Spleen (tissue), 7 donors: Measurements from ENCODE around the gene SNRPD3.

ENCODE experiments used
- CTCF ChIP-seq, 11 experiments: fragments of 200-600 bp in 7 of 11; fragments of 450-650 bp in 4 of 11; sonication (generic) in 4 of 11; IDR thresholded peaks in 8 of 11; conservative IDR thresholded peaks in 3 of 11; 1 replicate in 7 of 11; 2 replicates in 4 of 11; pipeline versions ENCODE4 v1.4.0 to v1.8.0; 2016 to 2021; ENCODE audit warnings: antibody characterized with exemption in 11 of 11, inconsistent platforms in 4 of 11, mild to moderate bottlenecking in 1 of 11
- POLR2A ChIP-seq, 3 donors: fragments of 450-650 bp; IDR thresholded peaks; one replicate each; pipeline ENCODE4 v1.5.1; 2017; ENCODE audit warnings: antibody characterized with exemption in 3 of 3, mild to moderate bottlenecking in 1 of 3
- donor health status: DM: no; HTN: no; CAD: no; lungs with moderate emphysema.
- donor health status: DM: no; HTN: no; CAD: no.
- donor health status: DM: no; HTN: no; CAD: no.

DNA sequence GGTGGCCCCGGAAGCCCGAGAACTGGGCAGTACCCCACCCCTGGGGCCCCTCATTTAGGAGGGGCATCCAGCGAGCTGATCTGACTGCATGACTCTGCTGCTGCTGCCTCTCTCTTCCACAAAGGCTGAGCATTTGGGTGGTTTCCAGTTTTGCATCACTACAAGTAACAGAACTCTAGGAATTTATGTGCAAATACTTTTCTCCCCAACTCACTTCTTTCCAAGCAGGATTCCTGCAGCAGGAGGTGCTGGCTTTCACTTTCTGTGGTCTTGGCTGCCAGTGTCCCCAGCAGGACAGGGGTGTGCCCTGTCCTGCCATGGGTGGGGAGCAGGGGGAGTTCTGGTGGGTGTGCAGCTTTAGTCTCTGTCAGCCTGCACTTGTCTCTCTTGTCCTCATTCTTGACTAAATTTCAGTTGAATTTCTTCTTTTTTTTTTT is 39.5 kb upstream of the SNRPD3 start:
- TF ChIP-seq CTCF (IDR thresholded peaks at IDR 0.05 in 8 of 11, conservative IDR thresholded peaks at IDR 0.05 in 3 of 11) = no peak
- no peak for TF ChIP-seq POLR2A (IDR thresholded peaks at IDR 0.05)
